GM19395 (cell line): ENCODE data around the gene OVOL1.

ENCODE experiments used
- ATAC-seq: cut with Tn5 transposase; IDR thresholded peaks from one replicate; pipeline ENCODE4 v1.9.1; 2021; ENCODE audit warnings: mild to moderate bottlenecking, moderate library complexity; ENCODE audit not compliant: unreplicated experiment

Gene OVOL1

GRCh38 chr11:65777821-65778361 is 9.0 kb upstream of the OVOL1 start:
- ATAC-seq, result no peak

DNA sequence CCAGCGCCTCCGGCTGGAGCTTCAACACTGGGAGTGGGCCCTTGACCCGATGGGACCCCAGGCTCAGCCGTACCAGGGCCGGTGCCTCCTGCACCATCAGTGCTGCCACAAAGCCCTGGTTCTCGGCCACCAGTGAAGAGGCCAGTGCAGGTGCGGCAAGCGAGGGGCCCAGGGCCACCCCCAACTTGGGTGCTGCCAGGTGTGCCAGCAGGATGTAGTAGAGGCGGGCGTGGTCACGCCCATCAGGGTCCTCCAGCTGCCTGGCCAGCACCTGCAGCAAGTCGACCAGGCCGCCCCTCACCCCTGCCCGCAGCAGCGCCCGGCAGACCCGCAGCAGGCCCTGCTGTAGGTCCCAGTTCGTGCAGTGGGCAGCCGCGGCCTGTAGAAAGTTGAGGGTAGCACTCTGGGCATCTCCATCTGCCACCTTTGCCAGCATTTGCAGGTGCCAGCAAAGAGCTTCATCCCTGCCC is 8.4 kb upstream of the OVOL1 start:
- ATAC-seq, result no peak

DNA sequence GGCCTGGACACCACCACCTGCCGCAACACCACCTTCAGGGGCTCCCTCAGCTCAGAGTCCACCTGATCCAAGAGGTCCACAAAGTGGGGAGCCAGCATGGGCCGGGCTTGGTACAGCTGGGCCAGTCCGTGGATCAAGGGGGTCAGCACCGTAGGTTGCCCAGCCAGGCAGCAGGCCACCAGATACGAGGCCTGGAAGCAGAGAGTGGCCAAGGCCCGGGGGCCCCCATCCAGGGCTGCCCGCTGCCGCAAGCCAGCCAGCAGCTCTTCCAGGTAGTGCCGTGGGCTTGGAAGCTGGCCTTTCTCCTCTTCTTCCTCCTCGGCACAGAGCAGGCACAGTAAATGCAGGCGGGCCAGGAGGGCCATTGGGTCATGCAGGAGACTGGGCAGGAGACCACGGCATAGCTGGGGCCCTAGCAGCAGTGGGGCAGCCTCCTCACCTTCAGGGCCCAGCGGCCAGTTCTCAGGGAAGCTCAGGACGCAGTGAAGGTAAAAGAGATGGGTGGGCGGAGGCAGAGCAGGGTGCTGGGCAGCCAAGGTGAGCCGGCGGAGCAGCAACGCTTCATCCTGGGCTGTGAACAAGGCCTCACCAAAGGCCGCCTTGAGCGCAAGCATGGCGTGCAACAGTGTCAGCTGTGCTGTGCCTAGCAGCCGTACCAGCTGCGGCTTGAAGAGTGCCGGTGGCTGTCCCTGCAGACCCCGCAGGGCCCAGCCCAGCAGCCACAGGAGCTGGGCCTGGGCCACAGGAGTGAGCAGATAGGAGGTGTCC is 7.8 kb upstream of the OVOL1 start:
- ATAC-seq, result no peak

- ATAC-seq, result no peak
Observed at GRCh38 chr11:65779669-65779918, 7.3 kb upstream of the OVOL1 start.

GRCh38 chr11:65779919-65780769 is 6.7 kb upstream of the OVOL1 start:
- ATAC-seq, result peak; percentile 58

DNA sequence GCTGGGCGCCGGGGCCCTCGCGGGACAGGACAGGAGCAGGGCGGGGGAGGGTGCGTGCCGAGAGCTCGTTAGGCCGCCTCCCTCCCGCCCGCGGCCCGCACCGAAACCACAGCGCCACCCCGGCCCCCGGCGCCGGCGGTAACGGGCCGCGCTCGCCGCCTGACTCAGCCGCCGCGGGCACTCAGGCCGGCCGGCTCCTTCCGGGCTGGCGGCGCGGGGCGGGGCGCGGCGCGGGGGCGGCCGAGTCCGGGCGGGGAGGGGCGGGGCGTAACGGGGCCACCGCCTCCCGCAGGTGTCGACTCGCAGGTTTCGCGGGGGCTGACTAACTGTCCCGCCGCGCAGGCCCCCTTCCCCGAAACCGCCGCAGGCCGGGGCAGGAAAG is 6.1 kb upstream of the OVOL1 start, which contains the start of gene AP5B1:
TSS of gene AP5B1 (minus strand) at position 207 of the 382 bp plus-strand sequence. CDS start 385 bp downstream, outside the sequence.
- ATAC-seq, result peak; percentile 58

- peak; percentile 33 for ATAC-seq
Observed at GRCh38 chr11:65781152-65781961, 5.5 kb upstream of the OVOL1 start.

DNA sequence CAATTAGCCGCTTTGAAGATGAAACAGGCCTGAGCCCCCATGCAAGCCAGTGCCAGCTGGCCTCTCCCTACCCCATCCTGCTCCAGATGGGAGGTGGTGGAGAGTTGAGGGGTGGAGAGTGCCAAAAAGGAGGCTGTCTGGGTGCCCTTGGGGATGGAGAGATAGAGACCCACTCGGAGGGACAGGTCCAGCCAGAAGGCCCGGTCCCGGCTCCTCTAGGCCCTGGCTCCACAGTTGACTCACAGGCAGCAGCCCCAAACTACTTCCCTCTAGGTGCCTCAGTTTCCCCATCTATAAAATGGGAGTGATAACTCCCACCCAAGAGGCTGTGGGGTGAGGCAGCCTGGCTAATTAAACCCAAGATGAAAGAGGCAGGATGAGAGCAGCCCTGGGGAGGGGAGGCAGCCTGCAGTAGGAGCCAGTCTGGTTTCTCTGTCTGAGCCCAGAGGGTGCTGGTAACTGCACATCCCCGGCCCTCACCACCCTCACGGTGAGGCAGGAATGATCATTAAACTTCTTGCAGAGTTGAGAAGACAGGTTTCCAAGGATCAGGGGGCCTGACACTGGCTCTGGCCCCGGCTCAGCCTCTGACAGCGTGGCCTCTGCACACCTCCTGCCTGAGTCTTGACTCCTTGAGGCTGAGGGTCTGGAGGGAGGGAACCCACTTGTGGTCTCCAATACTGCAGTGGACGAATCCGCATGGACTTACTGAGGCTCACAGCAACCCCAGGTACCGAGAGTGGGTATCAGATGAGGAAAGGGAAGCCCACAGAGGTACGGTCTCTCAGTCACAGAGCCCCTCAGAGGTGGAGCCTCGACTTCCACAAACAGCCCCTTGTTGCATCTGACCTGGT is 4.7 kb upstream of the OVOL1 start:
- no peak for ATAC-seq

- ATAC-seq, result no peak
Observed at GRCh38 chr11:65782816-65783228, 4.0 kb upstream of the OVOL1 start.

DNA sequence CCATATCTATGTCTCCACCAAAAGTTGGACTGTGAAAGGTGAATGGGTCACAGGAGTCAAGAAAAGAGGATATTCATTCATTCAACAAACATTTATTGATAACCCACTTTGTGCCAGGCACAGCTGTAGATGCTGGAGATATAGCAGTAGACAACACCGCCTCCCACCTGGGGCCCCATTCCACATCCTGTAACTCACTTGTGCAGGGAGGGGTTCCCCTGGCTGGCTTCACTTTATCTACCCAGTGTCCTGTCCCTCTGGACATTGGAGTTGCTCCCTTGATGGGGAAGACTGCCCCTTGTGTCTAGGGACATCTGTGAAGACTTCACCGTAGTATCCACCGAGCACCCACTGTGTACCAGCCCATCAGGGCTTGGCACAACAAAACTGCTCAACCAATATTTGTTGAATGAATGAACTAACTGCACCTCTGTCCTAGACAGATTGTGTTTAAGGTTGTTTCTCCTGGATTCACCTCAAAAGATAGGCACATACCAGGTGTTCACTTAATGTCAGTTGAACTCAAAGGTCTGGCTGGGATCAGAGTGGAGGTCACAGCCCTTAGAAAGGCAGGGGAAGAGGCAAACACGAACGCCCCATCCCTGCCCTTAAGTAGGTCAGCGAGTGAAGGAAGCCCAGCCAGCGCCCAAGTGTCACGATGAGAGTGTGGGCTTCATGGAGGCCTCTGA is 1.4 kb upstream of the OVOL1 start:
- no peak for ATAC-seq

DNA sequence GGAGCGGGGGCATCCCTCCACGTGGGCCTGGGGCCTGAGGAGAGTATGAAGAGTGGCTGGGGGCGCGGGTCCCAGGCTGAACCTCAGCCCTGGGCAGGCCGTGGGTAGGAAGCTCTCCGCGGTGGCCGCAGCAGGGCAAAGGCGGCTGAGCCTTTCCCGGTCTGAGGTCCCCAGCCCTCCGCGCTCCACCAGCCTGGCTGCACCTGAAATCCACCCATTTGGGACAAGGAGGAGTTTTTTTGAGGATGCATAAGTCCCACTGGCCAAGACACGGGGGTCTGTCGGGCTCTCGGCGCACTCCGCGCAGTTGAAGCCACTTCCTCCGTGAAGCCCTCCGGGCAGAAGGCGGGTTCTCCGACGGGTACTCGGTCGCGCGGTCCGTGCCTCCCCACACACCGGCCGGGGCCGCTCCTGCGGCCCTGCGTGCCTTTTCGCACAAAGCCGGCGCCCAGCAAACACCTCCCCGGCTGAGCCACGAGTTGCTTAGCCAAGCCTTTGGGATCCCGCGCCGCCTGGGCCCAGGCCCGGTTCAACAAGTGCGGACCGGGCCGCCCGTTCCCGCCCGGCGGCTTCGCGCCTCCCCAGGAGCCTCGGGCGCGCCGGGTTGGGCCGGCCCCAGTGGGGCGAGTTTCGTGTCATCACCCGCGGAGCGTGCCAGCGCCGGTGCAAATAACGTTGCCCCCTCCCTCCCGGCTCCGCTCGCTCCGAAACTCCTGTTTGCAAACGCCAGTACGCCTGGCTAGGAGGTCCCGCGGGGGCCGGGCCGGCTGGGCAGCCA is 666 bp upstream of the OVOL1 start:
- ATAC-seq, result no peak

DNA sequence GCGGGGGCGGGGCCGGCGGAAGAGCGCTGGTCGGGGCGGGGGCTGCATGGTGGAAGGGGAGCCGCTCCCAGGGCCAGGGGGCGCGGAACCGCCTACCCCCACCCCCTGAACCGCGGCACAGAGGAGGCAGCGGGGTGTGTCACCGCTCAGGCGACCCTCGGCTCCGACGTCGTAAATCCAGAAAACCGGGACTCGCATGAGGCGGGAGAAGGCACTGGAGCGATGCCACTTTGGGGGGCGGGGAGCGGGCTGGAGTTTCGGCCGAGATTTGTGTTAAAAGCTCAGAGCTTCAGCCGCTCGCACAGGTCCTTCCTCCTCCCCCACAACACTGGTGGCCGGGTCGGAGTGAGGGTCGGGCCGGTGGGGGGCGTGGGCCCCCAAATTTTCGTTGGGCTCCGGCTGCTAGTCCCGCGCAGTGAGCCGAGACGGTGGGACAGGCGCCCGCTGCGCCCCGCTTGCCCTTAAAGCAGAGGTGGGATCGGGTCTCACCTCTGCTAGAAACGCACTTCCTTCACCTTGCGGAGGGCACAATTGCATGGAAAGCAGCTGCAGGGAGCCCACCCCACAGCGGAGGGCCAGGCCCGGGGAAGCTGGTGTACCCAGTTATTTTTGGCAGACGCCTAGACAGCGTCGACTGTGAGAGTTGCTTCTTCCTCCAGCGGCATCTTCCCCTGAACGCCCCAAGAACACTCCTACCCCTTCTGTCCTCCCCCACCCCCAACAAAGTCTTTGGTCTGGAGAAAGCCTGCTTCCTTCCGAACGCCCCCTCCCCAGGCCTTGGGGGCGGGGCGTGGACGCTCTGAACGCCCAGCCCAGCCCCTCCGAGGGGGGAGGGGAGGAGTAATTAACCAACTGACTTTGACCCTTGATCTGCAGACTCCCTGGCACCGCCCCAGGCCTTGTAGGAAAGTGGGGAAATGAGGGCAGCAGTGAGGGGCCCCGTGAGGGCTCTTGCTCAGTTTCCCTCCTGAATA is 1.1 kb downstream of the OVOL1 start:
- no peak for ATAC-seq

DNA sequence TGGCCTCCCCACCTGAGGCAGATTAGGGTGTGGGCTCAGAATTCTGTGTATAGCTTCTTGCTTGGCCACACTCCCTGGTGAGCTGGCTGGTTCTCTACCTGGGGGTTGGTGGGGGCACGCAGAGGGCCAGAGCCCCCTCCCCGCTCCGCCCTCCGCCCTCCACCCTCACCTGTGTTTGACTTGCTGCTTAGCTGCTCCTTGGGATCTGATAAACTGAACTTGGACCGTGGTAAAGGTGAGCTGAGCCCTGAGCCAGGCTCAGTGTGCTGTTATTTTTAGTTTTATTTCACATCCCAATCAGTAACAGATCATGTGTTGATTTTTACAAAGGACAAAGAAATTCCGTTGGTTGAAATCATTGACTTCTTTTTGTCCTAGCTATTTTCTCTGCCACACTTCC is 2.0 kb downstream of the OVOL1 start:
- no peak for ATAC-seq

DNA sequence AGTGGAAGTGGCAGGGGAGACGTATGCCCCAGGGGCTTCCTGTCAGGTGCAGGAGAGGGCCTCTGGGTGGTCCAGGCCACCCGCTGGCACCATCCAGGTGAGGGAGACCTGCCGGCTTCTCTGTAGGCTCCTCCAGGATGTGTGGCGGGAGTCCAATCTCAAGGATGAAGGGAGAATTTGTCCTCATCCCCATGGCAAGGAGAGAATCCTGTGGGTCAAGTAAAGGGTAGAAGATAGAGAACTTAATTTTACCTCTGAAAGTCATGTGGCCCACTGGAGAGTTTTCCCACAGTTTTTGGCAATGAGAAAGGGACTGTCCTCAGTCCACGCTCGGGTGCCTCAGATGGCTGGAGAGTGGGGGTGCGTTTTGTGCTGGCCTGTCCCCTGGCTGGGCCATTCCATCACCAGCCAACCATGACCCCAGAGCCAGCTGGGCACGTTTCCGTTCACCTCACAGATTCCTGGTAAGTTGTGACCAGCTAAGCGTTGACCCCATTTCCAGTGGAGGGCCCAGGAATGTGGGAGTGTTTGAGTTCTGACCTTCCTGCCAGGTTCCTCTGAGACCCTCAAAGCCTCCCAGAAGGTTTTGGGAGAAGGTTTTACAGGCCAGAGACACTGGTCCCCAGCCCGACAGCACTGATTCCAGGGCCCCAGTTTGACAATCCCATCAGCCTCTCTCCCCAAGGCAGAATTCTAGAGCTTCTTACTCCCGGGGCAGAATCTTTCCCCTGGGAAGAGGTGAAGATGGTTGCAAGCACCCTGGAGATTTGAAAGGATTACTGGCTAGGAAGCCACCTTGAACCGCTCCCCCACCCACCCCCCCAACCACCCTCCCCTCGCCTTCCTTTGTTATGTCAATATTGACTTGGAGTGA is 2.6 kb downstream of the OVOL1 start:
- no peak for ATAC-seq

DNA sequence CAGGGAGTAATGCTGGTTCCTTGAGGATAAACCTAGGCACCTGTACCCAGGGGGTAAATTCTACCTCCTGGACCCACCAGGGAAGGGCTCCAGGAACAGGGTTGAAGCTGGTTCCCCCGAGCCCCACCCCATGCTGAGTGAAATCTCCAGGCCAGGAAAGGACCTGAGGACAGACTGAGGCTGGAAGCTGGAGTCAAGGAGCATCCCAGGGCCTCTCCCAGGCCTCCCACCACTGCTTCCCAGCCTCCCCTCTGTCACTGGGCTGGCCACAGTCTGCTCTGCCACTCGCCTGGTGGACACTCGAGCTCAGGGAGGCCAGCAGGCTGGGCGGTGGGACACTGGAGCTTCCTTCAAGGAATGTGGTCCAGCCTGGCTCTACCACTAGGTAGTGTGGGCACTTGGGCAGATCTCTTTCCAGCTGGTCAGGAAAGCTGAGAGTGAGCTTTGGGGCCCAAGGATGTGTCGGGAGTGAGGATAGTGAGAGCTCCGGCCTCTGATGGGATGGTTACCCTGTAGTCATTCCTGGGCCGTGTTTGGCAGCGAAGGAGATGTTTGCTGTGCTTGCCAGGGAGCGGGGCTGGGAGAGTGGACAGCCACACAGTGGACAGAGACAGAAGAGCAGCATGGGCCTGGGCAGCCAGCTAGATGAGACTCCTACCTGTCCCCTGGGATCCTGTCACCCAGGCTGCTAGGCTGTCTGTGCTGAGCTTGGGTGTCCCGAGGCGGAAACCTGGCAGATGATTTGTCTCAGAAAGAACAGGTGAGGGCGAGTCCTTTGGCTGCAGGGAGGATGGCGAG is 3.4 kb downstream of the OVOL1 start:
- ATAC-seq, result no peak
